H7 (cell line): ENCODE measurements around the gene WTAP. TPM values are rescaled to one million over a fixed set of nuclear protein-coding genes. Genes with fewer than 3 reads are reported as not detected.

Experiments
- total RNA-seq: library from RNA; depleted of rRNA; stranded (reverse); fragments of >200 nt; shearing (Covaris generic); gene quantifications from 2 replicates; pipeline ENCODE4 v1.2.3, GENCODE V29; 2014; rRNA removed

Gene WTAP
- total RNA-seq, 1 experiment from 2014 or later, result 58.1 TPM

Other genes starting within 250 kb of the WTAP start
- gene SOD2, start 34.3 kb upstream of the WTAP start, total RNA-seq, result 90.8 and 114 TPM in 2 replicates
- 73.0 and 108 TPM in 2 replicates for gene ACAT2, start 34.5 kb downstream of the WTAP start, total RNA-seq
- 375 and 406 TPM in 2 replicates for gene TCP1, start 62.1 kb downstream of the WTAP start, total RNA-seq
- 90.2 and 99.0 TPM in 2 replicates for gene MRPL18, start 63.0 kb downstream of the WTAP start, total RNA-seq
- gene PNLDC1, start 72.8 kb downstream of the WTAP start, total RNA-seq, result not detected in 2 replicates
- gene MAS1, start 163.5 kb downstream of the WTAP start, total RNA-seq, result under 0.01 TPM in 1 of 2 replicates, not detected in the other
- gene IGF2R, start 241.6 kb downstream of the WTAP start, total RNA-seq, result 27.9 and 29.4 TPM in 2 replicates